NCI-H1694 (cell line): ENCODE measurements around the gene SUCLG1.
"Not testable (repeated sequence)": the region's sequence is repeated elsewhere in the genome, so short reads cannot be mapped to it uniquely, and the experiment has no call there.

Experiments used
- DNase-seq: peaks from one replicate; lab custom pipeline; 2025; lab: John Stamatoyannopoulos, UW

Gene SUCLG1

DNA sequence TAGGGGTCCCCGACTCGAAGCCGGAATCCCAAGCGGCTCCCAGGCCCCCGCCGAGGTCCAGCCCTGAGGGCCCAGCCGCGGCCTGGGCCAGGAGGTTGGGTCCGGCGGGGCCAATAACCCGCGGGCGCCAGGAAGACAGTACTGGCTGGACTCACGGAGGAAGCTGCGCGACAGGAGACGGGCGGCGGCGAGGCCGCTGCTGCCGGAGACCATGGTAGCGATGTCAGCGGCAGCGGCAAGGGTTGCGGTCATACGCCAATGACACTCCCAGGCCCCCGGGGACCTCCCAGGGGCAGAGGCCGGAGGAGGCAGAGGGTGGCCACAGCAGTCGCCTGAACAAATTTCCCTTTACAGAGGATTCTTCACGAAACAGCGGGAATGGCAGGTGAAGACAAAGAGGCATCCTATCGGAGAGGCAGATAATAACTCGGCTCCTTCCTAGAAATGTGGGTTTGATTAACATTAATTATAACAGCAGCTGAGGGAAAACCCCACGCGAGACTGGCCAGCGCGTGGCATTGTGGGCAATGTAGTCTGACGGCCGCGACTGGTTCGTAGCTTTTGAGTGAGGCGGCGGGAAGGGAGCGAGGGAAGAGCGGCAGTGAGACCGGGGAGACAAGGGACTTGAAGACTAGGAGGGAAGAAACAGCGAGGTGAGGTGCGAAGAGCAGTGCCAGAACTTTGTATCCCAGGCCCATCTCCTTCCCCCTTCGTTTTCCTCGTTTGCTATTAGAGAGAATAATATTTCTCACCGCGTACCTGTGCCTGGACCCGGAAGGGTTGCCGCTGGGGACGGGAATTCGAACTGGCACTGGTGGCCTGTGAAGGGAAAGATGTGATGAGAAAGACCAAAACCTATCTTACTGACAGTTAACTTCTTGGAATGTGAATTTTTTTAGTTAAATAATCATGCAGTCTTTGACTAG, at the start of gene SUCLG1:
Gene SUCLG1 (minus strand): TSS at position 263 of the 926 bp plus-strand sequence. CDS start 11 bp downstream, at position 252.
- peak; percentile 79 for DNase-seq

- DNase-seq: no peak
Measured at GRCh38 chr2:84498150-84498799, 39.2 kb upstream of the SUCLG1 start.

- DNase-seq: no peak
Measured at GRCh38 chr2:84497285-84497684, 38.2 kb upstream of the SUCLG1 start.

- DNase-seq: no peak
Measured at GRCh38 chr2:84496386-84496785, 37.3 kb upstream of the SUCLG1 start.

GRCh38 chr2:84495539-84496146, 36.6 kb upstream of the SUCLG1 start:
- DNase-seq: peak; percentile 61

DNA sequence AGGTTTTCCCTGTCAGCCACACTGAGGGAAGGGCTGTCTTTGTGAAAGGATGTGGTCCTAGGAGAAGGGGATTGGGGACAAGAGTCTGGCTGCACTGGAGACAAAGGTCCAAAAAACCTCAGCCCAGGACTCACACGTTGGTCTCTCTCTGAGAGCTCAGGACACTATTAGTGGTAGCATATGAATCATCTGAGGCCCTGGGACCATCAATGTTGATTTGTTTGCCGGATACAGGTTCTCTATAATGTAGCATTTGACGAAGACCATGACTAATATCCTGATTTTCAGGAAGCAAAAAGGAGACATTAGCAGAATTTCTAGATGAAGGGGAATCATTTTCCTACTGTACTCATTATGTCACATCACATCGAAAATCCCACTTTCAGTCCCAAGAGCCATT, 35.0 kb upstream of the SUCLG1 start:
- DNase-seq: no peak

DNA sequence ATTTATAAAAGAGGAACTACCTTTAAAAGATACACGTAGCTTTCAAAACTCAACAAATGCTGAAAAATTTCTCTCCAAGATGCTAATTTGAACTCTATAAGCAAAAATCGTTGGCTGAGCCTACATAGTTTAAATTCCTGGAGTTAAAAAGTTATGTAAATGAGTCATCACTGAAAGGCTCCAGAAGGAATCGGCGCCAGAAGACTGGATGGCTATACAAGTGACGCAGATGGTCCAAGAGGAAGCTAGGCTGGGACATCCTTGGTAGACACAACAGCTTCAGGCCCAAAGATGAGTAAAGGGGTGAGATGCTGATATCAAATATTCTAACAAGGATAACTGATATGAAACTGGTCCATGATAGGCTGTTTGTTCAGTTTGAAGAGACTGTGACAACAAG, 34.4 kb upstream of the SUCLG1 start:
- no peak for DNase-seq

GRCh38 chr2:84492571-84492970, 33.5 kb upstream of the SUCLG1 start:
- DNase-seq: no peak

DNA sequence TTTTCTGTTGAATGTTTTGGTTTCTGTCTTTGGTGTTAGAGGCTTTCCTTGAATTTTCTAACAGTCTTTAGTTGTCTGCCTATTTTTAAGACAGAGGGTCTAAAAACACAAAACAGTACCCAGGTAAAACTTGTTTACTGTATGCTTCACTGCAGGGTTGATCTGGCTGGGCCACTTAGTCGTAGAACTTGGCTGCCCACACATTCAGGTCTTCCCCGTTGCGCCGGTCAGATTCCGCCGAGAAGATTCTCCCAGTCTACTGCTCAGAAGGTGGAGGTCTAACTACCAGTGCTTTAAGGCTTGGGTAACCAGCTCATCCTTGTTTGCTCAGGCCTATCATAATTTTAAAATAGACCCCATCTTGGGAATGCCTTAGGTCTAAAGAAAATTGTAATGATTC, 32.7 kb upstream of the SUCLG1 start:
- no peak for DNase-seq

DNA sequence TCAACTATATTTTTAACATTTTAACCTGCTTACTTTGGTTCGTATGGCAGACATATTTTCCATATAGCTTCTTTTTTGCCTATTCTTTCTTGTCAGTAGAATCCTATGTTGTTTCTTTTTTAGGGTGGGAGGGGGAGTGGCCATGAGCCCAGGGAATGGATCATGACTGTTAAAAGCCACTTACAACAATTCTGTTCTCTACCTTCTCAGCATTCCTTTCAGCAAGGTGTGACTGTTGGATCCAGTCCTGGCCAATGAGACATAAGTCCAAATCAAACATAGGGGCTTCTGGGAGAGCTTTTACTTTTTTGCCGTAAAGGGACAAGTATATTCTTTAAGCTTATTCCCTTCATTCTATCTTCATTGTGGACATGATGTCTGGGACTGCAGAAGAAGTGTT, 32.2 kb upstream of the SUCLG1 start:
- DNase-seq: no peak

DNA sequence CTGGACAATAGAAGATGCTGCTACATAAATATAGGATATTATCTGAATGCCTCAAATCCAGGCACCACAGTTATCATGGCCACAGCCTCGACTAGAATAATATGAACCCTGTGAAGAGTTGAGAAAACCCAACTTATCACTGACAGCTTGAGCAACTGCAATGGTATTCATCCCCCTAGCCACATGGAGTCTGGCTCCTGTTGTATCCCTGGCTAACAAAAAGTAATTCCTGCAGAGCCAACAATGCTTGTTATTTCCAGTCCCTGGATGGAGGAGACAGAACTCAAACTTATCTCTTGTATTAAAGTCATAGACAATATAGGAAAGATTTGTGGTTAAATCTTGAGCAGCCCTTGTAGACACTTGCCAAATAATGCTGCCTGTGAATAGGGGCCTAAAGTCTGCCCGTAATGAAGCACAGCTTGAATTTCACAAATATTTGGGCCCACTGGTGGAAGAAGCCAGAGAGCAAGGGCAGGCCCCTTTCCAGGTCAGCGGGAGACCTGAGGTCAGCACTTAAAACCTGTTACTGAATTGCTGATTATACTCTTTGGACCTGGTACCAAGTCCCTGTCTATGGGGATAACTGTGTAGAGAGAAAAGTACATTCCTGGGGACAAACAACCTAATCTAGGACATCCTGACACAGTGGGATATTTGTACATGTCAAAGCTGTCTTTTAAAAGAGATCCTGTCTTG, 28.4 kb upstream of the SUCLG1 start:
- no peak for DNase-seq

DNA sequence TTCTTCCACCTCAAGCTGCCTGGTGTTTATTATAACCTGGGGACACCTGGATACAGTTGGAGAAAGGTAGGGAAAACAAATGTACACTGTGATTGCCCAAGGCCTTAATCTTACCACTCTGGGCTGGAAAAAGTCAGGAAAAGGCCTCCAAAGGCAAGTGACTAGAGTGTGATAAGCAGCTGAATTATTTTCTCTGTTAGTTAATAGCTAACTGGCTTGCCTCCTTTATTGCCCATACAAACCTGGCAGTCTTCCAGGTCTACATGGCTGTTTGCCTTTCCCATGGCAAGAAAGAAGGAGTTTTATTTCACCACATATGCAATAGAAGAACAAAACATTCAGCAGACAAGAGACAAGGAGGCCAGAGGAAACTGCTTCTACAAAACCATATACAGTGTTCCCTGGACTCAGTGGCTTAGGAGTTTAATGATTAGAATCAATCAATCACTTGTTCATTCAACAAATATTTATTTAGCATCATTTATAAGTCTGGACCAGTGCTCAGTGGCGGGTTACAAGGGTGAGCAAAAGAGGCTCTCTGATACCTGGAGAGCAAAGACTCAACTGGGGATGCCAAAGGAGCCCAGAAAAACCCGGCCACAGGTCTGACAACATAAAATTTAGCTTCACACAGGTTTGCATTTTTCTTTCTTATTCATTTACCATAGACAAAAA, 27.5 kb upstream of the SUCLG1 start:
- no peak for DNase-seq

GRCh38 chr2:84483320-84483719, 24.2 kb upstream of the SUCLG1 start:
- DNase-seq: no peak

DNA sequence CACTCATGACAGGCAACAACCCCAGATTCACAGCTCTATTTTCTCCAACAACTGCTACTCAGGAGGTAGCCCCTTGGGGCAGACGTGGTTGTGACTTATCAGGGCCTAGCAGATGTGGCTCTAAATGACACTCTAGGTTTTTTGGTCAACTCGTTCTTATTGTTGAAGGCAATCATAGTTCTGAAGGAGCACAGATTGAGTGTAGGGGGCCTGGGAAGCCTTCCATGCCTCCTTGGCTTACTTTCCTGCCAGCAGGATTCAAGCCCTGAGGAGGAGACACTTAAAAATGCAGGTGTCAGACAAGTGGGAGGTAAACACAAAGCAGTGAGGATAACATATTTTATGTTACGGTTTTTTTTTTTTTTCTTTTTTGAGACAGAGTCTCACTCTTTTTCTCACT, 23.5 kb upstream of the SUCLG1 start:
- DNase-seq: no peak

GRCh38 chr2:84481702-84482101, 22.6 kb upstream of the SUCLG1 start:
- no peak for DNase-seq

GRCh38 chr2:84478867-84479266, 19.8 kb upstream of the SUCLG1 start:
- no peak for DNase-seq

DNA sequence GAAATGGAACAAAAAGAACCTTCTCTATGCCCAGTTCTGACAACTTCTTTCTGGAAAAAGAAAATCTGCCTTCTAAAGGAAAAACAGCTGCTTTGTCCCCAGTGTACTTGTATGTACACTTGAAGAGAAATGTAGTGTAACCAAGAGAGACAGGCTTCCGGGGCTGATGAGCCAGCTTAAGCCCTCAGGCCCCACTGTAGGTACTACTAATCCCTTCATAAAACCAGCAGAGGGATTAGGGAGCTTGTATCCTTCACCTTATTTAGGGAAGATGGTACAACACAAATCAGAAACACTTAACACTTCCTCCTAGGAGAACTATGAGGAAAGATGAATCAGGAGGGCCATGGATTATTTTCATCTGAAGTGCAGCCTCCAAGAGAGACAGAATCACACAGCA, 18.8 kb upstream of the SUCLG1 start:
- DNase-seq: no peak

DNA sequence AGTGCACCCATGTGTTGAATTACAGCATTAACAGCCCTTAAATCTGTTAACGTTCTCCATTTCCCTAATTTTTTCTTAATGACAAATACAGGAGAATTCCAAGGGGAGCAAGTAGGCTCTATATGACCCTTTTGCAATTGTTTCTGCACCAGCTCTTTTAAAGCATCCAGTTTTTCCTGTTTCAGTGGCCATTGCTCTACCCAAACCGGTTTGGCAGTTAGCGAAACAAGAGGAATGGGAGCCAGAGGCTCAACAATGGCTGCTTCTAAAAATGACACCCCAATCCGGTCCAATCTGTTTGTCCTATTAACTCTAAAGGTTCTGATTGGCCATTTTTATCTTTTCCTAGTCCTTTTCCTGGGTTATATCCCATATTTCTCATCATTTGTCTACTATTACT, 15.1 kb upstream of the SUCLG1 start:
- no peak for DNase-seq

GRCh38 chr2:84472856-84473565, 13.9 kb upstream of the SUCLG1 start:
- no peak for DNase-seq

DNA sequence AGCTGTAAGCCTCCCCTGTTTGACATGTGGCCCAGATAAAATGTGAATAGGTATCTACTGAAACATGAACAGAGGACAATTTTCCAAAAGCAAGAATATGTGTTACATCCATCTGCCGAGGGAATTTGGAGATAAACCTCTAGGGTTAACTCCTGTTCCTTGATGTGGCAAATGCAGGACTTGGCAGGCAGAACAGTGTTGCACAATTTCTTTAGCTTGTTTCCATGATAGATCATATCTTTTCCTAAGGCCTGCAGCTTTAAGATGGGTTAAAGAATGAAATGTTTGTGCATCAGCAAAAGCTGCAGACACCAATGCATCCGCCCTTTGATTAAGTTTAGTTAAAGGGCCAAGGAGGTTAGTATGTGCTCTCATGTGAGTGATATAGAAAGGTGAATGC, 13.3 kb upstream of the SUCLG1 start:
- not testable (repeated sequence) for DNase-seq

- no peak for DNase-seq
Measured at GRCh38 chr2:84467389-84467788, 8.3 kb upstream of the SUCLG1 start.
